ENCODE data around the gene STRIP2.

Gene STRIP2

GRCh38 chr7:129513546-129513945 lies 79.3 kb downstream of the STRIP2 start:
- Histone ChIP-seq H3K79me2 (ENCODE audit: insufficient read depth, low read length) (no peaks in the 10 kb centered on the region), H3K4me1 (ENCODE audit: insufficient read depth, low read length) (no peaks in the 10 kb centered on the region), H3K27ac (ENCODE audit: low read length) (no peak overlapping the region), H2AFZ (ENCODE audit: low read depth, low read length) (no peak overlapping the region), H3K4me2 (ENCODE audit: insufficient read depth, low read length) (no peak overlapping the region), H3K36me3 (ENCODE audit: insufficient read depth, low read length) (no peaks in the 10 kb centered on the region), H3K4me3 (ENCODE audit: low read depth in 1 of 2, low read length in 2 of 2) (no peak overlapping the region), H4K20me1 (ENCODE audit: insufficient read depth, low read length) (no peaks in the 10 kb centered on the region), H3K27me3 (ENCODE audit: insufficient read depth, low read length, poor library complexity) (peaks cover 4% of the 10 kb centered on the region), H3K9me3 (ENCODE audit: insufficient read depth, low read length, severe bottlenecking) (no peaks in the 10 kb centered on the region), H3K9ac (ENCODE audit: low read depth, low read length) (no peak overlapping the region)
- TF ChIP-seq CTCF (IDR thresholded peaks at IDR 0.05; ENCODE audit: borderline replicate concordance, extremely low read depth, low read length, poor library complexity, severe bottlenecking), result no peak
- DNase-seq (no peak), ATAC-seq (ENCODE audit: insufficient read depth, low read depth) (no peak)

GRCh38 chr7:129514683-129515082 lies 80.5 kb downstream of the STRIP2 start:
- H3K27ac ChIP-seq (ENCODE audit: low read length), result no peak overlapping the region
- H4K20me1 ChIP-seq (ENCODE audit: insufficient read depth, low read length), result no peaks in the 10 kb centered on the region
- H3K27me3 ChIP-seq (ENCODE audit: insufficient read depth, low read length, poor library complexity), result peaks cover 4% of the 10 kb centered on the region
- H3K4me1 ChIP-seq (ENCODE audit: insufficient read depth, low read length), result no peaks in the 10 kb centered on the region
- H3K9ac ChIP-seq (ENCODE audit: low read depth, low read length), result no peak overlapping the region
- no peak overlapping the region for H3K4me3 ChIP-seq (ENCODE audit: low read depth in 1 of 2, low read length in 2 of 2)
- H3K79me2 ChIP-seq (ENCODE audit: insufficient read depth, low read length), result no peaks in the 10 kb centered on the region
- ATAC-seq (ENCODE audit: insufficient read depth, low read depth) (no peak), DNase-seq (no peak)
- H3K9me3 ChIP-seq (ENCODE audit: insufficient read depth, low read length, severe bottlenecking), result no peaks in the 10 kb centered on the region
- H3K36me3 ChIP-seq (ENCODE audit: insufficient read depth, low read length), result no peaks in the 10 kb centered on the region
- no peak overlapping the region for H3K4me2 ChIP-seq (ENCODE audit: insufficient read depth, low read length)
- no peak overlapping the region for H2AFZ ChIP-seq (ENCODE audit: low read depth, low read length)
- TF ChIP-seq CTCF (IDR thresholded peaks at IDR 0.05; ENCODE audit: borderline replicate concordance, extremely low read depth, low read length, poor library complexity, severe bottlenecking), result no peak
- no peak for TF ChIP-seq EZH2 (IDR thresholded peaks at IDR 0.05; ENCODE audit: borderline replicate concordance, low read depth, low read length, severe bottlenecking)

- Histone ChIP-seq H3K4me2 (ENCODE audit: insufficient read depth, low read length) (no peak overlapping the region), H3K9ac (ENCODE audit: low read depth, low read length) (no peak overlapping the region), H3K4me1 (ENCODE audit: insufficient read depth, low read length) (no peaks in the 10 kb centered on the region), H3K27ac (ENCODE audit: low read length) (no peak overlapping the region), H3K79me2 (ENCODE audit: insufficient read depth, low read length) (no peaks in the 10 kb centered on the region), H4K20me1 (ENCODE audit: insufficient read depth, low read length) (no peaks in the 10 kb centered on the region), H3K9me3 (ENCODE audit: insufficient read depth, low read length, severe bottlenecking) (no peaks in the 10 kb centered on the region), H3K27me3 (ENCODE audit: insufficient read depth, low read length, poor library complexity) (peaks cover 4% of the 10 kb centered on the region), H3K36me3 (ENCODE audit: insufficient read depth, low read length) (no peaks in the 10 kb centered on the region), H2AFZ (ENCODE audit: low read depth, low read length) (no peak overlapping the region), H3K4me3 (ENCODE audit: low read depth in 1 of 2, low read length in 2 of 2) (no peak overlapping the region)
- TF ChIP-seq EZH2 (IDR thresholded peaks at IDR 0.05; ENCODE audit: borderline replicate concordance, low read depth, low read length, severe bottlenecking), result no peak
- TF ChIP-seq CTCF (IDR thresholded peaks at IDR 0.05; ENCODE audit: borderline replicate concordance, extremely low read depth, low read length, poor library complexity, severe bottlenecking), result no peak
- ATAC-seq (ENCODE audit: insufficient read depth, low read depth) (no peak), DNase-seq (no peak)
These were observed 81.1 kb downstream of the STRIP2 start for GRCh38 chr7:129515381-129515780.

- Histone ChIP-seq H3K27ac (ENCODE audit: low read length) (no peak overlapping the region), H4K20me1 (ENCODE audit: insufficient read depth, low read length) (no peaks in the 10 kb centered on the region), H3K4me3 (ENCODE audit: low read depth in 1 of 2, low read length in 2 of 2) (no peak overlapping the region), H3K27me3 (ENCODE audit: insufficient read depth, low read length, poor library complexity) (no peaks in the 10 kb centered on the region), H3K4me1 (ENCODE audit: insufficient read depth, low read length) (no peaks in the 10 kb centered on the region), H3K9ac (ENCODE audit: low read depth, low read length) (no peak overlapping the region), H3K4me2 (ENCODE audit: insufficient read depth, low read length) (no peak overlapping the region), H3K36me3 (ENCODE audit: insufficient read depth, low read length) (no peaks in the 10 kb centered on the region), H2AFZ (ENCODE audit: low read depth, low read length) (no peak overlapping the region), H3K9me3 (ENCODE audit: insufficient read depth, low read length, severe bottlenecking) (no peaks in the 10 kb centered on the region), H3K79me2 (ENCODE audit: insufficient read depth, low read length) (no peaks in the 10 kb centered on the region)
- no peak for TF ChIP-seq EZH2 (IDR thresholded peaks at IDR 0.05; ENCODE audit: borderline replicate concordance, low read depth, low read length, severe bottlenecking)
- TF ChIP-seq CTCF (IDR thresholded peaks at IDR 0.05; ENCODE audit: borderline replicate concordance, extremely low read depth, low read length, poor library complexity, severe bottlenecking), result no peak
- DNase-seq (no peak), ATAC-seq (ENCODE audit: insufficient read depth, low read depth) (no peak)
These were observed 83.7 kb downstream of the STRIP2 start for GRCh38 chr7:129517931-129518330.
